ENCODE measurements around the gene ETV6. TPM values are rescaled to one million over a fixed set of nuclear protein-coding genes. Genes with fewer than 3 reads are reported as not detected.

ETV6 gene
- total and polyA plus RNA-seq, 2 of the 8 experiments (the other 6 are each of a cell fraction or from before 2014, with no cell fraction given) = 5.5 to 23.9 TPM

- CTCF ChIA-PET (ENCODE audit: partially characterized antibody) = no interaction called here
- no peak overlapping the region for H4K91ac ChIP-seq (replicated peaks; ENCODE audit: insufficient read length, low read length)
- H3K4me3 ChIP-seq (ENCODE audit: extremely low read depth in 1 of 4, insufficient read depth in 2 of 4, low read depth in 3 of 4, low read length in 4 of 4) = no peak overlapping the region
- no peak overlapping the region for H3K18ac ChIP-seq (ENCODE audit: extremely low read depth, low read length)
- H3K9ac ChIP-seq (replicated peaks in 1 of 4; ENCODE audit: extremely low read depth in 1 of 4, low read depth in 3 of 4, low read length in 3 of 4) = no peak overlapping the region
- H3K4me2 ChIP-seq (ENCODE audit: insufficient read depth in 1 of 2, low read depth in 2 of 2, low read length in 2 of 2) = no peak overlapping the region
- DNase-seq (ENCODE audit: low read depth in 1 of 2, low spot score in 2 of 2) = no peak
- no peaks in the 10 kb centered on the region for H3K9me3 ChIP-seq (ENCODE audit: insufficient read depth in 2 of 2, low read depth in 1 of 2, low read length in 1 of 2)
- no peak overlapping the region for H2BK12ac ChIP-seq (ENCODE audit: low read depth, low read length)
- H2BK5ac ChIP-seq (ENCODE audit: low read depth, low read length) = no peak overlapping the region
- no peak overlapping the region for H2BK20ac ChIP-seq (ENCODE audit: low read length)
- no peaks in the 10 kb centered on the region for H3K4me1 ChIP-seq (replicated peaks in 1 of 4; ENCODE audit: control insufficient read depth in 3 of 4, insufficient read depth in 4 of 4, low read length in 3 of 4)
- H3K4ac ChIP-seq (replicated peaks; ENCODE audit: insufficient read length, low read depth, low read length) = no peak overlapping the region
- H3K79me2 ChIP-seq (ENCODE audit: control insufficient read depth in 1 of 2, insufficient read depth in 2 of 2, low read length in 2 of 2) = no peaks in the 10 kb centered on the region
- no peak overlapping the region for H4K5ac ChIP-seq (ENCODE audit: insufficient read length, low read depth, low read length)
- no peak overlapping the region for H2AFZ ChIP-seq (ENCODE audit: low read length)
- no peaks in the 10 kb centered on the region for H3K23me2 ChIP-seq (ENCODE audit: low read depth, low read length)
- FAIRE-seq = no peak
- H4K20me1 ChIP-seq (replicated peaks in 1 of 2; ENCODE audit: control insufficient read depth in 1 of 2, insufficient read depth in 2 of 2, low read length in 2 of 2) = no peaks in the 10 kb centered on the region
- WGBS, 2 experiments (ENCODE audit: extremely low coverage in 1 of 2, insufficient coverage in 1 of 2, insufficient read length in 1 of 2, insufficient replicate concordance in 2 of 2, low coverage in 1 of 2, low lambda C conversion rate in 2 of 2, missing lambda C conversion rate in 1 of 2) = 65% methylated on average over 2 of the region's 2 CpGs; no CpG with 5 or more reads in 1 of the 2 experiments
- no peak overlapping the region for H4K8ac ChIP-seq (ENCODE audit: extremely low read depth, insufficient read depth, low read length)
- no peaks in the 10 kb centered on the region for H3K79me1 ChIP-seq (ENCODE audit: low read depth, low read length)
- no peak overlapping the region for H2BK120ac ChIP-seq (replicated peaks; ENCODE audit: low read depth, low read length)
- no peak overlapping the region for H3K56ac ChIP-seq (replicated peaks; ENCODE audit: insufficient read length, low read depth, low read length)
- POLR2A ChIA-PET (ENCODE audit: partially characterized antibody) = no interaction called here
- H3K27me3 ChIP-seq (replicated peaks in 1 of 4; ENCODE audit: control insufficient read depth in 3 of 4, extremely low read depth in 1 of 4, insufficient read depth in 3 of 4, low read length in 3 of 4) = no peaks in the 10 kb centered on the region
- H3K36me3 ChIP-seq (ENCODE audit: control insufficient read depth in 2 of 4, insufficient read depth in 4 of 4, low read length in 3 of 4) = peaks cover 0 to 4% (median 0%) of the 10 kb centered on the region in 4 experiments; a peak in 1 of 8 replicates
- no peak overlapping the region for H3K23ac ChIP-seq (ENCODE audit: insufficient read length)
- H3K27ac ChIP-seq (ENCODE audit: low read depth, low read length) = no peak overlapping the region
- no peak overlapping the region for H2BK15ac ChIP-seq (ENCODE audit: low read length)
- no peak overlapping the region for H3K14ac ChIP-seq (ENCODE audit: insufficient read length)
- no peak overlapping the region for H2AK5ac ChIP-seq (ENCODE audit: low read depth, low read length)
- TF ChIP-seq SP4 (IDR thresholded peaks at IDR 0.05; ENCODE audit: low read length) (no peak), RBBP5 (IDR thresholded peaks at IDR 0.05; ENCODE audit: borderline replicate concordance, low read depth, low read length) (no peak), SP2 (IDR thresholded peaks at IDR 0.05; ENCODE audit: low read length) (no peak), KDM1A (IDR thresholded peaks at IDR 0.05; ENCODE audit: borderline replicate concordance, low read length) (no peak), YY1 (IDR thresholded peaks at IDR 0.05; ENCODE audit: low read depth, low read length) (no peak), EZH2 (IDR thresholded peaks at IDR 0.05; ENCODE audit: low read depth, low read length, severe bottlenecking) (no peak), HDAC6 (IDR thresholded peaks at IDR 0.05; ENCODE audit: low read depth, low read length) (no peak), RAD21 (IDR thresholded peaks at IDR 0.05 in 1 of 2, conservative IDR thresholded peaks at IDR 0.05 in 1 of 2; ENCODE audit: low read depth in 2 of 2, low read length in 2 of 2) (no peak), TAF7 (optimal IDR thresholded peaks at IDR 0.05; ENCODE audit: borderline replicate concordance, low read depth, low read length) (no peak), NANOG (IDR thresholded peaks at IDR 0.05; ENCODE audit: insufficient read depth, low read depth, low read length, poor library complexity, severe bottlenecking) (no peak), CREB1 (IDR thresholded peaks at IDR 0.05) (no peak), TCF12 (IDR thresholded peaks at IDR 0.05; ENCODE audit: low read depth, low read length) (no peak), CTBP2 (IDR thresholded peaks at IDR 0.05; ENCODE audit: borderline replicate concordance, insufficient read depth, insufficient read length, low read length) (no peak), POU5F1 (IDR thresholded peaks at IDR 0.05; ENCODE audit: low read depth, low read length) (no peak)
Measured at GRCh38 chr12:11838403-11838802, 188.9 kb downstream of the ETV6 start.

Measured in H1 (cell line).